ENCODE results near the gene CFAP119.

DNA sequence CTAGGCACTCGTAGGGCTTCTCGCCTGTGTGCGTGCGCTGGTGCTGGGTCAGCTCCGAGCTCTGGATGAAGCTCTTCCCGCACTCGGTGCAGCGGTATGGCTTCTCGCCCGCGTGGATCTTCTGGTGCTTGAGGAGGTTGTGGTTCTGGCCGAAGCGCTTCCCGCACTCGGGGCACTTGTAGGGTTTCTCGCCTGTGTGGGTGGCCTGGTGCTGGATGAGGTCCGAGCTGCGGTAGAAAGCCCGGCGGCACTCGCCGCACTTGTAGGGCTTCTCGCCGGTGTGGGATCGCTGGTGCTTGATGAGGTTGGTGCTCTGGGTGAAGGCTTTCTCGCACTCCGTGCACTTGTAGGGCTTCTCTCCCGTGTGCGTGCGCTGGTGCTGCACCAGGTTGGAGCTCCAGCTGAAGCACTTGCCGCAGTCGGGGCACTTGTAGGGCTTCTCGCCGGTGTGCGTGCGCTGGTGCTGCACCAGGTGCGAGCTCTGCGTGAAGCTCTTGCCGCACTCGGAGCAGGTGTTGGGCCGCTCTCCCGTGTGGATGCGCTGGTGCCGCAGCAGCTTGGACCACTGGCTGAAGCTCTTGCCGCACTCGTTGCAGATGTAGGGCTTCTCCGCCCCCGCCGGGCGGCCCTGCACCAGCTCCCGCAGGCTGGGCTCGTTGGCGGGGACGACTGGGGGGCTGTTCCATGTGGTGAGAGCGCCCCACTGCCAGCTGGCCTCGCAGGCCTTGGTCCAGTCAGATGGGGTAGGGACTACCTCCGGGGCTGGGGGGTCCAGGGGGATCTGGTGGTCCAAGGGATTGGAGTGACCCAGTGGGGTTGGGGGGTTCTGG is 21.6 kb upstream of the CFAP119 start:
- TF ChIP-seq, protein P1, sequence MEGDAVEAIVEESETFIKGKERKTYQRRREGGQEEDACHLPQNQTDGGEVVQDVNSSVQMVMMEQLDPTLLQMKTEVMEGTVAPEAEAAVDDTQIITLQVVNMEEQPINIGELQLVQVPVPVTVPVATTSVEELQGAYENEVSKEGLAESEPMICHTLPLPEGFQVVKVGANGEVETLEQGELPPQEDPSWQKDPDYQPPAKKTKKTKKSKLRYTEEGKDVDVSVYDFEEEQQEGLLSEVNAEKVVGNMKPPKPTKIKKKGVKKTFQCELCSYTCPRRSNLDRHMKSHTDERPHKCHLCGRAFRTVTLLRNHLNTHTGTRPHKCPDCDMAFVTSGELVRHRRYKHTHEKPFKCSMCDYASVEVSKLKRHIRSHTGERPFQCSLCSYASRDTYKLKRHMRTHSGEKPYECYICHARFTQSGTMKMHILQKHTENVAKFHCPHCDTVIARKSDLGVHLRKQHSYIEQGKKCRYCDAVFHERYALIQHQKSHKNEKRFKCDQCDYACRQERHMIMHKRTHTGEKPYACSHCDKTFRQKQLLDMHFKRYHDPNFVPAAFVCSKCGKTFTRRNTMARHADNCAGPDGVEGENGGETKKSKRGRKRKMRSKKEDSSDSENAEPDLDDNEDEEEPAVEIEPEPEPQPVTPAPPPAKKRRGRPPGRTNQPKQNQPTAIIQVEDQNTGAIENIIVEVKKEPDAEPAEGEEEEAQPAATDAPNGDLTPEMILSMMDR (IDR thresholded peaks at IDR 0.05), result no peak
- TF ChIP-seq POLR2A (IDR thresholded peaks at IDR 0.05), result no peak
